Mucosa of gallbladder (tissue), 1 donor: ENCODE data around the gene IQCE. TPM values are rescaled to one million over a fixed set of nuclear protein-coding genes. Genes with fewer than 3 reads are reported as not detected.
"Not testable (repeated sequence)": the region's sequence is repeated elsewhere in the genome, so short reads cannot be mapped to it uniquely, and the experiment has no call there.

ENCODE experiments used
- DNase-seq: peaks from one replicate; pipeline ENCODE4 v3.0.0-alpha.2; 2020; ENCODE audit warnings: low spot score
- total RNA-seq: library from RNA; stranded (reverse); gene quantifications from one replicate; pipeline ENCODE4 v1.2.1, GENCODE V29; 2021
- donor health status: DM: no; HTN: no; CAD: no.

Gene IQCE
- total RNA-seq, 1 donor from 2014 or later = 36.1 TPM

DNA sequence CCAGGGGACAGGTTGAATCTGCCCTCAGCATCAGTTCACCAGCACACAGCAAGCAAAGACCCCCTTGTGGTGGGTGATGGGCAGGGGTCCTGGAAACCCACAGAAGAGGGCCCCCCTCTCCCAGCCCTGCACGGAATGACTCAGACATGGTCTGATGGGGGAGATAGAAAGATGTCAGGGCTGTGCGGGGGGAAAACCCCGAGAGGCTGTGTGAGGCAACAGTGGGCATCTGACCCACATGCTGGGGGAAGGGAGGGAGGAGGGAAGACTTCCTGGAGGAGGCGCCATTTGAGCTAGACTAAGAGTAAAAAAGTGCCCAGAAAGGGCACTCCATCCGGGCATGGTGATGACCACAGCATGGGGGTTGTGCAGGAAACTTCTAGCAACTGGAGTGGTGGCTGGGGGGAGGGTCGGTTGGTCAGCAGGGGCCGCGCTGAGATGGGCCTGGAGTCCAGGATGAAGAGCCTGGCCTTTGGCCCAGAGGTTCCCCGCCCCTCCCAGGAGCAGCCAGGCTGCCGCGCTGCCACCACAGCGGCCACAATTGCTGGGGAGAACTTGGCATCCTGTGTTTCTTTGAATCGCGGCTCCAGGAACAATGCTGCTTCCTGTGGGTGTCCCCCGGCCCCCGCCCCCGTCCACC is 36.7 kb upstream of the IQCE start:
- DNase-seq = no peak

DNA sequence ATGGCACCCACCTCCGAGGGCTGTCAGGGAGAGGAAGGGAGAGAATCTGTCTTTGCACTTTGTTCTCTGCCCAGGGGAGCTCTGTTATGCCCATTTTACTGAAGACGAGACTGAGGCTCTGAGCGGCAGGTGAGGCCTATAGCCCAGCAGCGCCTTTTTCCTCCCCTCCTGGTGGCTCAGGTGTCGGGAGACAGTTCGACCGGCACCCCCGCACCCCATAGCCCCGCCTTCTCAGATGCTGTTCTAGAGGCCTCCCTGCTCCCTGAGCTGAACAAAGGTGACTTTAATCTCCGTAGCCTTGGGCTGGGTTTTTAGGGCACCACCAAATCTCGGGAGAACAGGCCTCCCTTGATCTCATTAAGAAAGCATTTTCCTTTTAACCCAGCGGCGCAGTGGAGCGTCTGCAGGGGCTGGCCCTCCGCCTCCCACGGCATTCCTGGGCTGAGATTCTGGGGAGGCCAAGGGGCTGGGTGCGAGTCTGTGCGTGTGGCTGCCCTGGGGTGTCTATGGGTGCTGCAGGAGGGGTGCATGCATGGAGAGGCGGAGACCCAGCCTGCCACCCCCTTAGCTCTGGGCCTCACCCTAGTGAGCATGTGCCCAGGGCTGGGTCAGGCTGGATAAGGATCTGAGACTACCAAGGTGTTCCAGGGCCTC is 35.9 kb upstream of the IQCE start:
- DNase-seq = peak; percentile 53

DNA sequence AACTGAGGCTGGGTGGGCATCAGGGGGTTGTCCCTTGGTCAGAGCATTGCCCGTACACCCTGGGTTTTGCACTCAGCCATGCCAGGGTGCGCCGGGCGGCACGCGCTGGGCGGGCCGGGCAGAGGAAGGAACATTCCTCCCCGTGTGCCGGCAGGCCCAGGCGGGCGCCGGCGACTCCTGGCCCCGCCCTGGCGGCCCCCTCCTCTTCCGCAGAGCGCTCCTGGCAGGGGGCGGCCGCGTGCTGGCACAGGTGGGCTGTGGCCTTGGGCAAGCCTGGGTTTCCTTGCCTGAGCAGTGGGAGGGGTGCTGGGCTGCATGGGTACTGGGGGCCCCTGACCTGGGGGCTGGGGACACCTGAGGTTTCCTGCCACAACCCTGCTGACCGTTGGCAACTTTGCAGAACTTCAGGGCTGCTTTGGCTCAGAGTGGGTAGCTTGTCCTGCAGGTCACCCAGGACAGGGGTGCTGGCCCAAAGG is 35.3 kb upstream of the IQCE start:
- no peak for DNase-seq

DNA sequence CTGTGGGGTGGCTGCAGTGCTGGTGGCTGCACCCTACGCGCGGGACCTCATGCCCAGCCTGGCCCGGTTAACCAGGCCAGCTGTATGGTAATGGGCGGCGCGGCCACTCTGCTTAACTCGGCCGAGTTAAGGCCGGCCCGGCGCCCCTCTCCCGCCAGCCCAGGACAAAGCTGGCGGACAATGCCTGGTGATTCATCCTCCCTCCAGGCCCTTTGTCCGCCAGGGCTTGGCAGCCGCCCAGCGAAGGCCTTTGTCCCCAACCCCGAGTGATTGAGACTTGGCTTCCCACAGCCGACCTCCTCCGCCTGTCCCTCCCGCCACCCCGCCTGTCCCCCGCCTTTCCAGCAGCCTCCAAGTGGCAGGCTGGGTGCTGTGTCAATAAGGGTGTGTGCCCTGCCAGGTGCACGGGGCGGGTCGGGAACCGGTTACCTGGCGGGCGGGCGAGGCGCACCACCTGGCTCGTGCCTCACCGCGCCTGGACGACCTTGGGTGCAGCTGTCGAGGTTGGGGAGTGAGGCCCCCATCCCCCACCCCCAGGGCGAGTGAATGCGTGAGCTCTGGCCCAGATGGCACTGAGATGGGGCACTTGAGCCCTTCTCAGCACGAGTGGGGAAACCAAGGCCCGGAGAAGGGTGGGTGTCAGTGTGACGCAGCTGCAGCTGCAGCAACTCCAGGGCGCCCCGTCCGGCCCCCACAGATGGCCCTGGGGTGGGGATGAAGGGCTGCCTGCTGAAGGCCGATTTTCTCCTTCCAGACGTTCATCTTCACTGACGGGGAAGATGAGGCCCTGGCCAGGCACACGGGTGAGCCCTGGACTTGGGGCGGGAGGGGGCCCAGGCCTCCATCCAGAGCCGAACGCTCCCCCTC is 34.6 kb upstream of the IQCE start:
- peak; percentile 93 for DNase-seq

DNA sequence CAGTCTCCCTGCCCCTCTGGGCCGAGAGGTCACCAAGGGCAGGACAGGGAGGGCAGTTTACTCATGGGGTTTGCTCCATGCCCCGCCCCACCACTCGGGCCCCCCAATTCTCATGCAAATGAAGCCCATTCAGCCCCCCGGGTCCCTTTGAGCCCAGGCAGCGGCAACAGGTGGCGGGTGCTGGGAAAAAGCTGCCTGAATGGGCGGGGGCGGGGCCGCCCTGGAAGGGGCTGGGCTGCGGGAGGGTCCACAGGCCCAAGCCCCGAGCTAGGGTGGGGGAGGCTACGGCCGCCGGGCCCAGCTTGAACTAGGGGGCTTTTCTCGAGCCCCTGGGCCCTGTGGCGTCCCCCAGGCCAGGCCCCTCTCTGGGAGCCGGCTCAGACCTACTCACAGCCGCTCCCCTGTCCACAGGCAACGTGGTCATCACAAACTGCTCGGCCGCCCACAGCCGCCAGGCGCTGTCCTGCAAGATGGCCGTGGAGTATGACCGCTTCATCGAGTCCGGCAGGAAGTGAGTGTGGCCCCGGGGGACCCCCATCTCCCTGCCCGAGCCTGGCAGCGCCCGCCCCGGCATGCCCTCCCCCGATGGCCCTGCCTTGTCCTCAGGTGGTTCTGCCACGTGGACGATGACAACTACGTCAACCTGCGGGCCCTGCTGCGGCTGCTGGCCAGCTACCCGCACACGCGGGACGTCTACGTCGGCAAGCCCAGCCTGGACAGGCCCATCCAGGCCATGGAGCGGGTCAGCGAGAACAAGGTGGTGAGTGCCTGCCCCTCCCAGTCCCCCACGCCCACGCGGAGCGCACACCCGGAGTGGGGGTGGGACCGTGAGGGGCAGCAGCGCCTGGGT is 33.7 kb upstream of the IQCE start:
- no peak for DNase-seq

DNA sequence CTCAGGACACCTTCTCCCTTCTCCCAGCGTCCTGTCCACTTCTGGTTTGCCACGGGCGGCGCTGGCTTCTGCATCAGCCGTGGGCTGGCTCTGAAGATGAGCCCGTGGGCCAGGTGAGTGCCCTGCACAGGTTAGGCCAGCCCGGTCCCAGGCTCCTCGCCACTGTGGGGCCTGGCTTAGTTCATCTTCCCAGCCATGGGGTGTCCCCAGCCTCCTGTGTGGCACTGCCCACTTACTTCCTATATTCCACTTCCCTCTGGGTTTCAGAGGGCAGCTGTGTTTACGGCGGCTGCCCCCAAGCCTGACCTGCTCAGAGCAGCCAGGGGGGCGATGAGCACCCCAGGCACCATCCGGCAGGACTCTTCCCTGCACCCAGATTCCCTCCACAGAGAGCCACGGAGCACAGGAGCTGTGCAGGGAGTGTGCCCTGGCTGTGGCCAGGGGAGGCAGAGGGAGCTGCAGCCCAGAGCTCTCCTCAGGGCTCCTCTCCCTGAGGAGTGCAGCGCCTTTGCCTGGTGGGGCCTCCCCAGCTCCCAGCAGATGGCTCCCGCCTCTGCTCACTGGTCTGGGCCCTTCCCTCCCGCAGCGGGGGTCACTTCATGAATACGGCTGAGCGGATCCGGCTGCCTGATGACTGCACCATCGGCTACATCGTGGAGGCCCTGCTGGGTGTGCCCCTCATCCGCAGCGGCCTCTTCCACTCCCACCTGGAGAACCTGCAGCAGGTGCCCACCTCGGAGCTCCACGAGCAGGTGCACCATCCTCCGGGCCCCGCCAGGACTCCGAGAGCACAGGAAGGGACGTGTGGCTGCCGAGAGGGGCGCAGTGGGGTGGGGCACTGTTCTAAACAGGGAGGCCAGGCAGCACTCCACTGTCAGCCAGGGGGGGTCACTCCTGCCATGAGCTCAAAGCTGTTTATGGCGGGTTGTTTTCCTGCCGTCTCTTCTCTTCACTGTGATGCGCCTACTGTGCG is 32.8 kb upstream of the IQCE start:
- DNase-seq = no peak

DNA sequence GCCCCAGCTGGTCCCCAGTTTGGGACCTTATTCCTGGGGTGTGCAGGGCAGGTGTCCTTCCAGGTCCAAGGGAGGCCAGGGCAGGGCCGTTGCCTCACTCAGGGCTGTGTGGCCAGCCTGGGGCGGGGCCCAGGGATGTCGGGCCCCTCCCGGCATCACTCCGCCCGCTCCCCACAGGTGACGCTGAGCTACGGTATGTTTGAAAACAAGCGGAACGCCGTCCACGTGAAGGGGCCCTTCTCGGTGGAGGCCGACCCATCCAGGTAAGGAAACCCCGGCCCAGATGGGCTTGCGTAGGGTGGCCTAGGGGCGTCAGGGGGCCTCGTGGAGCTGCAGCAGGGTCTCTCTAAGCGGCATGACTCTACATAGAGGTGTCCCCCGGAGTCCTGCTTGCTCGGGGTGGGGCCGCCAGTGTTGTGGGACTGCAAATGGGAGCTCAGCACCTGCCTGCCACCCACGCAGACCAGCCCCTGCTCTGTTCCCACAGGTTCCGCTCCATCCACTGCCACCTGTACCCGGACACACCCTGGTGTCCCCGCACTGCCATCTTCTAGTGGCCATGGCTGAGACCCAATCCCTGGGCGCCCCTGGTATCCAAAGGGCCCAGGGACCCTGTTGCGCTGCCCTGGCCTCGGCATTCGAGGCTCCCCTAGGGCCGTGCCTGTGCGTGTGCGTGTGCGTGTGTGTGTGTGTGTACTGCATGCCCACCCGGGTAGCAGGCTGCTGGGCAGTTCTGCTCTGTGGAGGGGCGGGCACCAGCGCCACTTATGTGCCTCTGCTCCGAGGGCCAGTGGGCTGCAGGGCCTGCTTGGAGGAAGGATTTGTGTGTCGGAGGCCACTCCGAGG is 31.9 kb upstream of the IQCE start:
- DNase-seq = no peak

DNA sequence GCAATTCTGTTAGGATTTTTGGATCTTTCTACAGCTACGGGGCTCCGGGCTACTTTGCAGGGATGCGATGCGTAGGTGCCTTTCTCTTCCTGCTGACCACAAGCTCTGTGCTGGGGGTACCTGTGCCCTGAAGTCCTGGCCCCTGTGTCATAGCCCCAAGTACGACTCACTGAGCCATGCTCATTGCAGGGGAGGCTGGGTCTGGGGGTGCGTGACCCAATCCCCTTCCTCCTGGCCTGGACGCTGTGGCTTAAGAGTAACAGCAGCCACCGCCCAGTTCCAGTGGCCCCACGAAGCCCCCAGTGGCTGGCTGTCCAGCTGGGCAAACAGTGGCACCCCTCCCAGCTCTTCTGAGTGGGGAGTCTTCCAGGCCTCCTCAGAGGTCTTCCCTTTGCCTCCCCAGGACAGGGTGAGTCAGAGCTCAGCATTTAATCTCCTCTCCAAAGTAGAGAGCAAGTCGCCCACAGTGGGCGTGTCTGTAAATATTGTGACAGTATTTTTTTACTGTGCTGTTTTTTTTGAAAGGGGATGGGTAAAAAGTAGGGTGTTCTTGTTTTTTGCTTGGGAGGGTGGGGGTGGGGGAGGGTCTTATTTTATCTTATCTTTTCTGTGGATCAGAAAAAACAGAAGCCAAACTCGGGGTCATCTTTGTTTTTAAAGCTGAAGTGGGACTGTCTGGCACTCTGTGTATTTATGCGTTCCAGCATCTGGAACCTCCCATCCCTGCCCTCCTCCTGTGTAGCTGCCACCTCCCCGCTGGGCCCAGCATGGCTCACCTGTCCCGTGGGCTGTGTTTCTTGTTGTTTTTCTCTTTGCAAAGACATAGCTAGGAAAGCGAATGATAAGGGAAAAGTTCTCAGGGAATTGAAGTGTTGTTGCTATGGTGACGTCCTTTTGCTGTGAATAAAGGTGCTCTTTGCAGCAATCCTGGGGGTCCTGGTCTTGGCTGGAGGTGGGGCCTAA is 31.0 kb upstream of the IQCE start:
- DNase-seq = no peak

DNA sequence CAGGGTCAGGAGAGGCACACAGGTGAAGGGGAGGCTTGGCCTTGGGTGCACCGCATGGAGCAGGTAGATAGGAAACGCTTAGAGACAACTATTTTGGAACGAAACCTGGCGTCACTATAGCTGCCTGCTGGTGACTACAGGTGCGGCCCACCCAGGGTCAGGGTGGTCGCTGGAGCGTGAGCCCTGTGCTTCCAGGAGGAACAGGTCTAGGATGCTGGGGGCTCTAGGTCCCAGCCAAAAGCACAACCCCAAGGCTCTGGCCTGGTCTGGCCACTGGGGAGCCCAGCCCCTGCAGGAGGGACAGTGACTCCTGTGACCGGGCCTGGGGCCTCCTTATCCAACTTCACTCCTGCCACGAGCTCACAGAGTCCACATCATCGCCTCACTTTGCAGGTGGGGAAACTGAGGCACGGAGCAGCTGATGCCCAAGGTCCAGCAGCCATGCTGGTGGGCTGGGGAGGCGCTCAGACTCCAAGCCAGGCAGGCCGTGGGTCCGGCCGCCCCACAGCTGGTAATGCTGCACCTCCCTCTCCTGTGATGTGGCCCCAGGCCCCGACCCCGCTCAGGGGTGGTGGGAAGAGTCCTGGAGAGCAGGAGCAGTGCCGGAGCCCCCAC is 30.2 kb upstream of the IQCE start:
- DNase-seq = no peak

DNA sequence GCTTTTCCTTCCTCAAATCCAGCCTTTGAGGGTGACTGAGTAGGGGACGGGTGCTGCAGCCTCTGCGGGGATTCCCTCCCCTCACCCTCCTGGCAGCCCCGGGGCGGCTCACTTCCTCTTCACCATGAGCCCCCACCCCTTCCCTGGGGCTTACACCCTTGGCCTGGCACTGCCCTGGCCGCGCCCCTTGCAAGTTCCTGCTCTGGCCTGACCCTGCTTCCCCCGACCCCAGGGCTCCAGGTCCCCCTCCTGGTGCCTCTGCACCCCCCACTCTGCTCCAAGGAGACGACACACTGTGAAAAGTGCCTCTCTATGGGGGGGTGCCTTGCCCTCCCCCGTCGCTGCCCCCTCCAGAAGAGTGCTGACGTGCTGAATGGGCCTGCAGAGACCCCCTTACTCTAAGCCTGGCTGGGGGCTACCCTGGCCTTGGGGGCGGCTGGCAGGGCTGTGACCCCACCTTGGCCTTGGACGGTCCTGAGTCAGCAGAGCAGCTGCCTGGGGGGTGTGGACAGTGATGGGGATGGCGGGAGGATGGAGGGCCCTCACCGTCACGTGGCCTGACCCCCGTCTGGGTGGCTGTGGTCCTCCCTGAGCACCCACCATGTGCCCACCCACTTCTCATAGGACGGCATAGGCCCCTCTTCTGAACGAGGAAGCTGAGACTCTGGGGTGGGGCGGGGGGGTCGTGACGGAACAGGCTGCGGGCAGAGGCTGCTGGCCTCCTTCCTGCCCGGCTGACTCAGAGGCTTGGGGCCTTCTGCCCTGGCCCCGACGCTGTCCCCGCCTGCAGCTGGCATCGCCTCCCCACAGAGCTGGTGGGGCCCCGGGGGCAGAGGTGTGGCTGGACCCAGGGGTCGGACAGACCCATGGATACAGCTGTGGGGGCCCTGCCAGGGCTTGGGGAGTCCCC is 29.4 kb upstream of the IQCE start:
- peak; percentile 52 for DNase-seq

DNA sequence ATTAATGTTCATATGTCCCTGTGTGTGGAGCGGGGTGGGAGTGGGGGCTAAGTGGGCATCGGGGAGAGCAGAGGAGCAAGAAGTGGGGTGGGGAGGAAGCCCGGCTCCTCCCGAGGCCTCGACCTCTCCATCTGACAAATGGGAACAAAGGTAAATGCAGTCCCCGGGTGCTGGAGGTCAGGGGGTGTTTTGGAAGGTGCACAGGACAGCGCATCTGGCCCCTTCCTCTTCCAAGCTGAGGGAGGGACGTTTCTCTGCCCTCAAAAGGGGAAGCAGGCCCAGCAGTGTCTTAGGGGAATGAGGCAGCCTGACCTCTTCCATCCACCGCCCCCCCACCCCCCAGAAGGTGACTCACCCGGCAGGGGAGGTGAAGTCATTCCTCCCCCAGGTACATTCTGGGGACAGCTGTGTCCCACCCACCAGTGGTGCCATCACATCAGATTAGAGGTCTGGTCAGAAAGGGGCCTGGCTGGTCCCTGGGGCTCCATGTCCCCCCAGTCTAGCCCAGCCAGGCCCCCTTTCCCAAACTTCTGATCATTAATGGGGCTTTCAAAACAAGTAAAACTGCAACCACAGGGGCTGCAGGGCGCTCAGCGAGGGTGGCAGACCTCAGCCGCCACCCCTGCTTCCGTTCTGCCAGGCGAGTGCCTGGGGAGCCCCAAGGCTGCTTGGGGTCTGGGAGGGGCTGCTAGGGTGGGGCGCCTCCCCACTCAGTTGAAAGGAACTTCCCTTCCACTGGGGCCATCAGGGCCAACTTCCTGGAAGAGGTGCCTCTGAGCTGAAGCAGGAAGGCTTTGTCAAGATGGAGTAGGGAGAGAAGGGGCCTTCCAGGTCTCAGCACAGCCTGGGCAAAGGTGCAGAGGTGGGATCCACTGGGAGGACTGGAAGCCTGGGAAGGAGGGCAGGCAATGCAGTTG is 28.4 kb upstream of the IQCE start:
- no peak for DNase-seq

DNA sequence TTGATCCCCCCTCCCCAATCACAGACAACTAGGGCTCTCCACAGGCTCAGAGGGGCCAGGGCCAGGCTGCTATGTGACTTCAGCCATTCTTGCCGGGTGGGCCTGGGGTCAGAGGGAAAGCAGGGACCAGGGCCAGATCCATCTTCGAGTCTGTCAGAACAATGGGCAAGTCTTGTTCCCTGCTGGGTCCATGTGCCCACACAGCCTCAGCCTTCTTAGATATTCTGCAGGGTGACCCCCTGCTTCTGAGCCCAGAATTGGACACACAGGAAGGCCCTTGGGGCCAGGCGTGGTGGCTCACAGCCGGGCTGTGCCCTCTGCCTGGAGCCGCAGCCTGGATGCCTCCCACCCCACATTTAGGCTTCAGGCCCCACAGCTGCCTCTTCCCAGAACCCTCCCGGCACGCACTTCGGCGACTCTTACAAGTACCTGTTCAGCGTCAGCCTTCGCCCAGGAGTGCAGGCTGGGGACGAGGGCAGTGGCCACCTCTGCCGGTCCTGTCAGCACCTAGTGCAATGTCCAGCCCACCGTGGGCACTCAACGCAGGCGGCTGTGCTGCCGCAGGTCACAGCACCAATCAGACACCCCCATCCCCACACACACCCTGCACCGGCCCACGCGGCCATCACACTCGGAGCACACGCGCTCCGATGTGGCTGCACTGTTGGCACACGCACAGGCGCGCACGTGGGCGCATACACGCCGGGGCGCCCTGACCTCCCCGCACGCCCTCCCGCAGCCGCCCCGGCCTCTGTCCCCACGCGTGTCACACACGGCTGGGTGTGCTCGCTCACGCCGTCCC is 27.6 kb upstream of the IQCE start:
- not testable (repeated sequence) for DNase-seq

DNA sequence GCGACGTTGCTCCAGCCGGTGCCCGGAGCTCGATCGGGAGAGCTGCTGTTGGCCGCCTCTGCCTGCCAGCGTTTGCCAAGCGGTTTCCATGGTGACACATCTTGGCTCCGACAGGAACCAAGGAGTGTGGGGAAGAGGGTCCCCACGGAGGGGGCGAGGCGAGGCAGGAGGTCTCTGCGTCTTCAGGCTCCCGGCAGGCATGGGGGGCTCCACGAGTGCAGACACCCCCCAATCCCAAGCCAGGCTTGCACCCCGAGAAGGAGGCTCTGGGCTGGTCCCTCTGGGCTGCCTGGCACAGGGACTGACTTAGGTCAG is 27.0 kb upstream of the IQCE start:
- not testable (repeated sequence) for DNase-seq

DNA sequence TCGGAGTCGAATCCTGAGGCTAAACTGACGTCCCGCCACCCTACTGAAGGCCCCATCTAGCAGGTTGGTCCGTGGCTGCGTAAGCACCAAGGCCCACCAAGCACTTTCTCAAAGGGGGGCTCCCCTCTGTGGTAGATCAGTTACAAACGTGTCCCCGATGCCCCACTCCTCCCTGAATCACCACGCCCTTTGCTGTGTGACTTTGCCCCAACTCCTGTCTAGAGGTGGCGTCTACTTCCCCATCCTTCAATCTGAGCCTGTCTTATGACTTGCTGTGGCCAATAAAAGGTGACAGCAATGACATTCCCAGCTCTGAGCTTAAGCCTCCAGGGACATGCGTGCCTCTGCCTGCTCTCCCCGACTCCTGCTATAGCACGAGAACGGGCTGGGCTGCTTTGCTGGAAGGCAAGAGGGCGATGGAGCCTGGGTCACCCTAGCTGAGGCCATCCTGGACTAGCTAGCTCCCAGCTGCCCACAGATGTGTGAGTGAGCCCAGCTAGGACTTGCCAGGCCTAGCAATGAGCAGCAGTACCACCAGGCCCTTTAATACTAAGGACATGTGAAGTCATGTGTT is 26.5 kb upstream of the IQCE start:
- not testable (repeated sequence) for DNase-seq

DNA sequence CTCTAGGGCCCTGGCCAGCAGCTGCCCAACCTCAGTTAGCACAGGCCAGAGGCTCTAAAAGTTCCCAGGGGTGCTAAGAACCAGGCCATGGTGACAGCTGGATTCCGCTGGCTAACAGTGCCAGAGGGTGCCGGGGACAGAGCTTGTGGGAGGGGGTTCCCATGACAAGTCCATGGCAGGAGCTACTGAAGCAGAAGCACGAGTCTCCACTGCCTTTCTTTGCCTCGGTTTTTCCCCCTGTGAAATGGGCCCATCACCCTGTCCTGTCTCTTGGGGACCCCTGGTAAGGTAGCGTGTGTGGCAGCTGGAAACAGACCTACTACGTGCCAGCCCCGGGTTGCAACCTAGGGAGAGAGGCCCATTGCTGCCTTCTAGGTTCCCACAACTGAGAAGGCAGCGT is 26.0 kb upstream of the IQCE start:
- DNase-seq = not testable (repeated sequence)
